ENCODE measurements around the gene NRF1.

The NRF1 gene

DNA sequence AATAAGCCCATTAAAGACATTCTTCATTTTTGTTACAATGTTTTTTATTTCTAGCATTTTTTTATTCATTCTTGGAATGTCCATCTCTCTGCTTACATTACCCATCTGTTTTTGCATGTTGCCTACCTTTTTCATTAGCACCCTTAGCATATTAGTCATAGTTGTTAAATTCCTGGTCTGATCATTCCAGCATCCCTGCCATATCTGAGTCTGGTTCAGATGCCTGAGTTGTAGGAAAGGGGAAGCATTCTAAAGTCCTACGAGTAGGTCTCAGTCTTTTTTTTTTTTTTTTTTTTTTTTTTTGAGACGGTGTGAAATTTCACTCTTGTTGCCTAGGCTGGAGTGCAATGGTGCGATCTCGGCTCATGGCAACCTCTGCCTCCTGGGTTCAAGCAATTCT is 19.7 kb upstream of the NRF1 start:
- no peak for TF ChIP-seq RAD21 (IDR thresholded peaks at IDR 0.05; ENCODE audit: low read depth)
- no peak for TF ChIP-seq CEBPB (IDR thresholded peaks at IDR 0.05)
- TF ChIP-seq FOXM1 (IDR thresholded peaks at IDR 0.05; ENCODE audit: borderline replicate concordance, low read depth), result no peak
- no peak for TF ChIP-seq CREB1 (IDR thresholded peaks at IDR 0.05; ENCODE audit: low read depth)
- no peak for TF ChIP-seq NFIC (IDR thresholded peaks at IDR 0.05)
- TF ChIP-seq TAF1 (IDR thresholded peaks at IDR 0.05; ENCODE audit: low read depth), result no peak
- no peak for TF ChIP-seq TEAD4 (IDR thresholded peaks at IDR 0.05)
- TF ChIP-seq YY1 (IDR thresholded peaks at IDR 0.05; ENCODE audit: low read depth), result no peak
- TF ChIP-seq, protein P1, sequence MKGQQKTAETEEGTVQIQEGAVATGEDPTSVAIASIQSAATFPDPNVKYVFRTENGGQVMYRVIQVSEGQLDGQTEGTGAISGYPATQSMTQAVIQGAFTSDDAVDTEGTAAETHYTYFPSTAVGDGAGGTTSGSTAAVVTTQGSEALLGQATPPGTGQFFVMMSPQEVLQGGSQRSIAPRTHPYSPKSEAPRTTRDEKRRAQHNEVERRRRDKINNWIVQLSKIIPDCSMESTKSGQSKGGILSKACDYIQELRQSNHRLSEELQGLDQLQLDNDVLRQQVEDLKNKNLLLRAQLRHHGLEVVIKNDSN (IDR thresholded peaks at IDR 0.05), result no peak
- TF ChIP-seq, protein P2, sequence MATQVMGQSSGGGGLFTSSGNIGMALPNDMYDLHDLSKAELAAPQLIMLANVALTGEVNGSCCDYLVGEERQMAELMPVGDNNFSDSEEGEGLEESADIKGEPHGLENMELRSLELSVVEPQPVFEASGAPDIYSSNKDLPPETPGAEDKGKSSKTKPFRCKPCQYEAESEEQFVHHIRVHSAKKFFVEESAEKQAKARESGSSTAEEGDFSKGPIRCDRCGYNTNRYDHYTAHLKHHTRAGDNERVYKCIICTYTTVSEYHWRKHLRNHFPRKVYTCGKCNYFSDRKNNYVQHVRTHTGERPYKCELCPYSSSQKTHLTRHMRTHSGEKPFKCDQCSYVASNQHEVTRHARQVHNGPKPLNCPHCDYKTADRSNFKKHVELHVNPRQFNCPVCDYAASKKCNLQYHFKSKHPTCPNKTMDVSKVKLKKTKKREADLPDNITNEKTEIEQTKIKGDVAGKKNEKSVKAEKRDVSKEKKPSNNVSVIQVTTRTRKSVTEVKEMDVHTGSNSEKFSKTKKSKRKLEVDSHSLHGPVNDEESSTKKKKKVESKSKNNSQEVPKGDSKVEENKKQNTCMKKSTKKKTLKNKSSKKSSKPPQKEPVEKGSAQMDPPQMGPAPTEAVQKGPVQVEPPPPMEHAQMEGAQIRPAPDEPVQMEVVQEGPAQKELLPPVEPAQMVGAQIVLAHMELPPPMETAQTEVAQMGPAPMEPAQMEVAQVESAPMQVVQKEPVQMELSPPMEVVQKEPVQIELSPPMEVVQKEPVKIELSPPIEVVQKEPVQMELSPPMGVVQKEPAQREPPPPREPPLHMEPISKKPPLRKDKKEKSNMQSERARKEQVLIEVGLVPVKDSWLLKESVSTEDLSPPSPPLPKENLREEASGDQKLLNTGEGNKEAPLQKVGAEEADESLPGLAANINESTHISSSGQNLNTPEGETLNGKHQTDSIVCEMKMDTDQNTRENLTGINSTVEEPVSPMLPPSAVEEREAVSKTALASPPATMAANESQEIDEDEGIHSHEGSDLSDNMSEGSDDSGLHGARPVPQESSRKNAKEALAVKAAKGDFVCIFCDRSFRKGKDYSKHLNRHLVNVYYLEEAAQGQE (IDR thresholded peaks at IDR 0.05; ENCODE audit: low read depth), result no peak

DNA sequence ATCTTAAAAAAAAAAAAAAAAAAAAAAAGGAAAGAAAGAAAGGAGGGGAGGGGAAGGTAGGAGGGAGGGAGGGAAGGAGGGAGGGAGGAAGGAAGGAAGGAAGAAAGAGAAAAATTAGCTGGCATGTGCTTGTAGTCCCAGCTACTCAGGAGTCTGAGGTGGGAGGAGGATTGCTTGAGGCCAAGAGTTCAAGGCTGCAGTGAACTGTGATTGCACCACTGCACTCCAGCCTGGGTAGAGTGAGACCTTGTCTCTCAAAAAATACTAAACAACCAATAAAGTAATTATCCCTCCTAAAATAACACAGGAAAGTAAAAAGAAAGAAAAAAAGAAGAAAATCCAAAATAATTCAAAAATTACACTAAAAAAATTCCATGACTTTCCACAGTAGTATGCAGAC is 13.8 kb upstream of the NRF1 start:
- TF ChIP-seq EGR1 (IDR thresholded peaks at IDR 0.05), result no peak
- no peak for TF ChIP-seq TEAD4 (IDR thresholded peaks at IDR 0.05)
- TF ChIP-seq TAF1 (IDR thresholded peaks at IDR 0.05; ENCODE audit: low read depth), result no peak
- TF ChIP-seq, protein P3, sequence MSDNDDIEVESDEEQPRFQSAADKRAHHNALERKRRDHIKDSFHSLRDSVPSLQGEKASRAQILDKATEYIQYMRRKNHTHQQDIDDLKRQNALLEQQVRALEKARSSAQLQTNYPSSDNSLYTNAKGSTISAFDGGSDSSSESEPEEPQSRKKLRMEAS (IDR thresholded peaks at IDR 0.05), result no peak
- no peak for TF ChIP-seq CEBPB (IDR thresholded peaks at IDR 0.05)
- TF ChIP-seq, protein P2 (IDR thresholded peaks at IDR 0.05; ENCODE audit: low read depth), result no peak
- no peak for TF ChIP-seq YY1 (IDR thresholded peaks at IDR 0.05; ENCODE audit: low read depth)
- TF ChIP-seq NFIC (IDR thresholded peaks at IDR 0.05), result no peak
- no peak for TF ChIP-seq ZBTB7A (IDR thresholded peaks at IDR 0.05; ENCODE audit: low read depth)
- TF ChIP-seq FOXM1 (IDR thresholded peaks at IDR 0.05; ENCODE audit: borderline replicate concordance, low read depth), result no peak
- no peak for TF ChIP-seq RAD21 (IDR thresholded peaks at IDR 0.05; ENCODE audit: low read depth)
- no peak for TF ChIP-seq EP300 (IDR thresholded peaks at IDR 0.05; ENCODE audit: borderline replicate concordance)
- TF ChIP-seq, protein P1 (IDR thresholded peaks at IDR 0.05), result no peak
- no peak for TF ChIP-seq CREB1 (IDR thresholded peaks at IDR 0.05; ENCODE audit: low read depth)
- no peak for TF ChIP-seq TCF12 (IDR thresholded peaks at IDR 0.05; ENCODE audit: low read depth)

DNA sequence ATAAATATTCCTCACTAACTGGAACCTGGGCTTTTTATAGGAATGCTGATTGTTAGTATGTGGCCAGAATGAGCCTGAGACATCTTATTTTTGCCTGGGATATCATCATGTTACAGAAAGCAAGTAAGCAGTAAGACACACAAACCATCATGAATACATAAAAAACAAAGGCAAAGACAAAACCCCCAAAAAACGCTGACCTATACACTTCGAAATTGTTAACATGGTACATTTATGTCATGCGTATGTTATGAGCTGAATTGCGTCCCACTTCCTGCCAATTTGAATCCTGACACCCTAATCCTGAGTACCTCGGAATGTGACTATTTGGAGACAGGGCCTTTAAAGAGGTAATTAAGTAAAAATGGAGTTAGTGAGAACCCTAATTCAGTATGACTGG is 12.3 kb upstream of the NRF1 start:
- TF ChIP-seq YY1 (IDR thresholded peaks at IDR 0.05; ENCODE audit: low read depth) (no peak), FOXM1 (IDR thresholded peaks at IDR 0.05; ENCODE audit: borderline replicate concordance, low read depth) (no peak), TAF1 (IDR thresholded peaks at IDR 0.05; ENCODE audit: low read depth) (no peak), CREB1 (IDR thresholded peaks at IDR 0.05; ENCODE audit: low read depth) (no peak), TCF12 (IDR thresholded peaks at IDR 0.05; ENCODE audit: low read depth) (no peak), NFIC (IDR thresholded peaks at IDR 0.05) (no peak), TEAD4 (IDR thresholded peaks at IDR 0.05) (no peak), CEBPB (IDR thresholded peaks at IDR 0.05) (no peak), RAD21 (IDR thresholded peaks at IDR 0.05; ENCODE audit: low read depth) (no peak), ZBTB7A (IDR thresholded peaks at IDR 0.05; ENCODE audit: low read depth) (no peak), EGR1 (IDR thresholded peaks at IDR 0.05) (no peak), EP300 (IDR thresholded peaks at IDR 0.05; ENCODE audit: borderline replicate concordance) (no peak)
- TF ChIP-seq, protein P1 (IDR thresholded peaks at IDR 0.05), result no peak
- TF ChIP-seq, protein P2 (IDR thresholded peaks at IDR 0.05; ENCODE audit: low read depth), result no peak
- TF ChIP-seq, protein P3 (IDR thresholded peaks at IDR 0.05), result no peak

Data from Ishikawa (cell line).